Activated naive CD4-positive, alpha-beta T cell treated with anti-CD3 and anti-CD28 coated beads, Interleukin-2, amount 10 ng/mL, durations not matched to agents 7 days and 5 days (primary cell): ENCODE data around the gene TBX15.

ENCODE experiments used
- CTCF ChIA-PET: fragments of 350-600 bp; sonication (Branson Sonifier 250); formaldehyde crosslinking; loops from one replicate; lab custom pipeline; 2021; ENCODE audit warnings: antibody characterized with exemption; lab: Charles Lee
- DNase-seq: peaks from one replicate; pipeline ENCODE4 v3.0.0-alpha.2; 2020
- H3K27ac Mint-ChIP-seq: one replicate; pipeline ENCODE4 v1.8.0; 2021; ENCODE audit warnings: mild to moderate bottlenecking, moderate library complexity, mixed read lengths
- H3K27me3 Mint-ChIP-seq: one replicate; pipeline ENCODE4 v1.8.0; 2021; ENCODE audit warnings: mild to moderate bottlenecking, mixed read lengths
- H3K36me3 Mint-ChIP-seq: one replicate; pipeline ENCODE4 v1.8.0; 2021; ENCODE audit warnings: mixed read lengths
- H3K4me1 Mint-ChIP-seq: one replicate; pipeline ENCODE4 v1.8.0; 2021; ENCODE audit warnings: mixed read lengths
- H3K4me3 Mint-ChIP-seq: one replicate; pipeline ENCODE4 v1.8.0; 2021; ENCODE audit warnings: mild to moderate bottlenecking, moderate library complexity, mixed read lengths
- H3K9me3 Mint-ChIP-seq: one replicate; pipeline ENCODE4 v1.8.0; 2021; ENCODE audit warnings: mixed read lengths

The TBX15 gene

DNA sequence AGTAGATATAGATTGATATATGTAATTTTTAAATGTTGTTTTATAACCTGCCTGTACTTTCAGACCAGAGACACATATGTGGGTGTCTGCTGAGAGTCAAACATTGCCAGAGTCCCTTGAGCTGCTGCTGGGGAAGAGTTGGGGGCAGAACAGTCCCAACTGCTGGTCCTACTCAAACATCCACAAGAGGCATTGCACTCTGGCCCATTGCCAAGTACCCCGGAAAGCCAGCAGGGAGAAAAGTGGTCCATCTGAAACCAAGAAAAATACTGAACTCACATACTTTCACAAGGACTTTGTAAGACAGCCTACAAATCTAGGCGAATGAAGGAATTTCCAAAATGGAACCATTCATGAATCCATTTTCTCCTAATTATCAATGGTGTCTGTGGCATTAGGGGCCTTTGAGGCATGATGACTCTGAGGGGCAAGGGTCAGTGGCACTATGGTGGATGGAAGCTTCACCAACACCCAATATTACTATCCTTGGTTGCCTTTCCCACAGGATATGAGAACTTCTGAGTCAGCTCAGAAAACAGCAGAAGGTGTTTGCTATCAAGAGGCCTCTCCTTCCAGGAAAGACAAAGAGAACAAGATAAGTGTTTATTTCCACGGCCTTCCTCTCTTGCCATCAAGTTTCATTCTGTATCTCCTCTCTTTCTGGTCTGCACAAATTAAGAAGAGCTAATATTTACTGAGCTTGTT, 7.3 kb upstream of the TBX15 start:
- H3K4me3 Mint-ChIP-seq = no peak overlapping the region
- no peak overlapping the region for H3K27ac Mint-ChIP-seq

DNA sequence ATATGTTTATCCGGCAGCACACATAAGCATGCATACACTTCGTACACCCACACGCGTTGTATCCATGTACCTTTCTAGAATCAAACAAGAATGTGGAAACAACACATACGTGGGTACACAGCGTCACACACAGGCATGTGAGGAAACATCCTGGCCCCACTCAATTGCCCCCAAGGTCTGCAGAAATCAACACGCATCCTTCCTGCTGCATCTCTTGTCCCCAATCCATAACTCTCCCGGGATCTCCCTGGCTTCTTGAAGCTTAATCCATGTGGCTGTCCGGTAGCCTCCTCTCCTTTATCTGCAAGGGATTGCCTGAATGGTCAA, 5.5 kb upstream of the TBX15 start:
- Mint-ChIP-seq H3K27me3 (peaks cover 97% of the 10 kb centered on the region), H3K4me3 (no peak overlapping the region), H3K9me3 (no peaks in the 10 kb centered on the region), H3K36me3 (peaks cover 5% of the 10 kb centered on the region), H3K27ac (peak overlapping the region; percentile 73), H3K4me1 (no peaks in the 10 kb centered on the region)
- DNase-seq = no peak
- CTCF ChIA-PET = no interaction called here

More for the DNA sequence above, 7.3 kb upstream of the TBX15 start:
- CTCF ChIA-PET = interaction anchor here (1.2 kb wide), 1 partner anchor 13 kb away, joined by 3 read pairs; no protein-coding TSS in a partner anchor
- peaks cover 6% of the 10 kb centered on the region for H3K36me3 Mint-ChIP-seq
- no peak for DNase-seq
- no peaks in the 10 kb centered on the region for H3K9me3 Mint-ChIP-seq
- H3K27me3 Mint-ChIP-seq = peaks cover 97% of the 10 kb centered on the region
- H3K4me1 Mint-ChIP-seq = peaks cover 5% of the 10 kb centered on the region

DNA sequence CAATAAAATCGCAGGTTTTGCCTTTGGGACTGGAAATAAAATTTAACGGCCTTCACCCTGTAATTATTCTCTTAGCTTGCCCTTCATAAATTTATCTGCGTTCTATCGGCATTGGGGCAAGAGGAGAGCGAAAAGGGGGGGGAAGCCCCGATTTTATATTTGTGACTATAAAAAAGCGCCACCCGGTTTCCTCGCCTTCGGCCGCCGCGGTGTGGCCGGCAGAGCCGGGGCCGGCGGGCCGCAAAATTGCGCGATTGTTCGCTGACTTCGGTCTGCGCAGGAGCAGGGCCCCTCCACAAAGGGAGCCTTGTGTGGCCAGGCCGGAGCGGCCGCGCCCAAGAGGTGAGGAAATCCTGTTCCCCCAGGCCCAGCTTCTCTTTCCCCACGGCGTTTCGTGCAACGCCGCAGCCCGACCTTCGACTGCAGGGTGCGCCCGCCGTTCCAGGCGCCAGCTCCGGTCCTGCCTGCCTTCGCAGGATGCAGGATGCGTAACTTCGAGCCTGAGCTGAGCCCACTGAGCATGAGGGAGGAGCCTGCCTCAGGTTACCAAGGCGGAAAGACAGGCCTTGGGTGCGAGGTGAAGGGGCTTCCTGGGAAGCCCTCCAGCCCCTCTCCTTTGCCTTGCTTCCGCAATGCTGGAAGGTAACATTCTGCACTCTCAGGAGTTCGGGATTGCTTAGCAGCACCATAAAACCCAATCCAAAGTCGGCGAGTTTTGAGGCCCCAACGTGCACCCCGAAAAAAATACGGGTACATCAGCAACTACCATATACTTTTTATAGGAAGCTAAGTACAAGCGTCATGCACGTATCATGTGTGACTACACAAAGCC, 4.9 kb upstream of the TBX15 start:
- H3K4me3 Mint-ChIP-seq = no peak overlapping the region
- no peaks in the 10 kb centered on the region for H3K9me3 Mint-ChIP-seq
- H3K27me3 Mint-ChIP-seq = peaks cover 97% of the 10 kb centered on the region
- H3K27ac Mint-ChIP-seq = no peak overlapping the region
- peaks cover 5% of the 10 kb centered on the region for H3K36me3 Mint-ChIP-seq
- DNase-seq = no peak
- H3K4me1 Mint-ChIP-seq = peaks cover 2% of the 10 kb centered on the region
- CTCF ChIA-PET = no interaction called here

DNA sequence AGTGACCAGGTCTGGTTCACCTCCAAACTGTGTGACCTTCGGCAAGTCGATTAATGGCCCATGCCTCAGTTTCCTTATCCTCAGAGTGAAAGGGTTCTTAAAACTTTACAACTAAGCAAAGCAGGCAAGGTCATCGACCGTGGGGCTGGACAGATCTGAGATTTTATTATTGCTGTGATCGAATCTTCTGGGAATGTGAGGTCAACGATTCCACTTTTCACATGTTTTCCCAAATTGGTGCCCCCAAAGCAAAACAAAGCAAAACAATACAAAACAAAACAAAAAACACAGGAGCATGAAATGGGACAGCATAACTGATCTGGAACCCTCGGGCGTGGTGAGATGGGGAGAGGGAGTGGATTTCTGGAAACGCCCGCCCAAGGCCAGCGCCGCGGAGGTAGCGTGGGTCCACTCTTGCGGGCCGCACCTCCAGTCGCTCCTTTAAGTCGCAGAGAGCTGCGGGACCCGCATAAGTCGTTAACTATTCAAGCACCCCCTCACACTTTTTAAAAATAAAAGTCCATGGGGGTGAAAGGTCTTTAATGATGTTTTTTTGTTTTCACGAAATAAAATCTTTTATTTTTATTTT, 4.2 kb upstream of the TBX15 start:
- CTCF ChIA-PET = no interaction called here
- DNase-seq = no peak
- Mint-ChIP-seq H3K27ac (peak overlapping the region; percentile 68), H3K36me3 (peaks cover 5% of the 10 kb centered on the region), H3K4me3 (peak overlapping the region; percentile 10), H3K4me1 (peaks cover 2% of the 10 kb centered on the region), H3K9me3 (no peaks in the 10 kb centered on the region), H3K27me3 (peaks cover 97% of the 10 kb centered on the region)

DNA sequence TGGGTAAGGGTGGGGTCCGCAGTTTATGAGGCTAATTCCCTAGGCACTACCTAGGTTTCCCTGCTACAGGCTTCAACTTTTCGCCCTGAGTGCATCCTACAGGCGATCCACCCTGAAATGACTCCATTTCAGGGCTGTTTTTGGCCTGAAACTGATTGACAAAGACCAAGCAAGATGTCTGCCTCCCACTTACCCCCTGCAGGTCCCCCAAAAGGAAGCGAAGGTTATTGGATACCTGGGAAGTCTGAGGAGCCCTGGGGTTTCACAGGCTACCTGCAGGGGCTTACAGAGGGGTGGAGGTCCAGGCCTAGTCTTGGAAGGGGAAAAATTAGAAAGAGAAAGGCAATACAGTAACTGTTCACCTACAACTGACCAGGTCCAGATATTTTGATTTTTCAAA, 3.3 kb upstream of the TBX15 start:
- peaks cover 8% of the 10 kb centered on the region for H3K4me1 Mint-ChIP-seq
- CTCF ChIA-PET = interaction anchor here (1.6 kb wide), 1 partner anchor 17 kb away, joined by 7 read pairs; no protein-coding TSS in a partner anchor
- no peak overlapping the region for H3K27ac Mint-ChIP-seq
- H3K4me3 Mint-ChIP-seq = peak overlapping the region; percentile 3
- peaks cover 97% of the 10 kb centered on the region for H3K27me3 Mint-ChIP-seq
- peaks cover 2% of the 10 kb centered on the region for H3K9me3 Mint-ChIP-seq
- H3K36me3 Mint-ChIP-seq = peaks cover 12% of the 10 kb centered on the region
- DNase-seq = no peak

DNA sequence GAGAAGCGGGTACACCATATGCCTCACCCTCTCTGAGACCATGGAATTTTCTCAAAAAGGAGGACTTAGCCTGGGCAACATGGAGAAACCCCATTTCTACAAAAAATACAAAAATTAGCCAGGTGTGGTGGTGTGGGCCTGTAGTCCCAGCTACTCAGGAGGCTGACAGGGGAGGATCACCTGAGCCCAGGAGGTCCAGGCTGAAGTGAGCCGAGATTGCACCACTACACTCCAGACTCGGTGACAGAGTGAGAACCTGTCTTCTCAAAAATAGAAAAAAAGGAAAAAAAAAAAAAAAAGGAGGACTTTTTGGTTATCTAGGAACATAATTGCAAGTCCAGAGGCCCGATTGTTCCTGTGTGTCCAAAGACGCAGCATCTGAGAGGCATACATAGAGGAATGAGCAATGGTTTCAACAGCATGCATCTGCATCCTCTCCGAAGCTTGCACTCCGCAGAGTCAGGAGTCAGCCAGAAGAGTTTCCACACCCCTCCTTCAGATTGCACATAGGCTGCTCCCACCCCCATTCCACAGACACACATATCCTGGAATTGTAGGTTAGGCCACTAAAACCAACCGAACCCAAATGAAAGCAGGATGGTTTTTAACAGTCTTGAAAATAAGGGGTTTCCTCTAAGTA, 2.5 kb upstream of the TBX15 start:
- no peak for DNase-seq
- Mint-ChIP-seq H3K27ac (peak overlapping the region; percentile 9), H3K9me3 (peaks cover 2% of the 10 kb centered on the region), H3K36me3 (peaks cover 14% of the 10 kb centered on the region), H3K4me3 (no peak overlapping the region), H3K4me1 (peaks cover 8% of the 10 kb centered on the region), H3K27me3 (peaks cover 98% of the 10 kb centered on the region)
- CTCF ChIA-PET = interaction anchor here (1.1 to 1.6 kb wide), 2 partner anchors 16 to 18 kb away, joined by 4 to 7 read pairs; no protein-coding TSS in a partner anchor

DNA sequence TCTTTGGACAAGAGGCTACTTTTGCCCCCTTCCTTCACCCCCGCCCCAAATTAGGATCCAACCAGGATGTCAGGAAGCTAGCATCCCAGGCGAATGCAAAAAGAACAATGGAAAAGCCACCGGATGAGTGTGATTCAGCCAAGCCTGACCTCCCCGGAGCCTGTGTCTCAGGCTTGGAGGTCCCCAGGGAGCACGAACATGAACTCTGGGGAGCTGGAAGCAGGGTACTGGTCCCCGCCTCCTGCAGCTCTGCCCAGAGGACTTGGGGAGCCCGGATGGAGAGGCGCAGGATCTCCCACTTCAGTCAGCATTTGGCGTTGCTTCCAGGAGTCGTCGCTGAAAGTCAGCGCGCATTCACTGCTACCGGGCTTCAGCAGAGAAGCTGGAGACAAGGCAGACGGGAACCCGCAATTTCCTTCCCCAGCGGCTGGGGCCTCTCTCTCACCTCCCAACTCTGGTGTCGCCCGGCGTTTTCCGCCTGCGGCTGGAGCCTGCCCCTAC, 1.8 kb upstream of the TBX15 start:
- no peak for DNase-seq
- H3K36me3 Mint-ChIP-seq = peaks cover 20% of the 10 kb centered on the region
- H3K27me3 Mint-ChIP-seq = peaks cover 98% of the 10 kb centered on the region
- peak overlapping the region; percentile 33 for H3K27ac Mint-ChIP-seq
- peaks cover 9% of the 10 kb centered on the region for H3K4me1 Mint-ChIP-seq
- CTCF ChIA-PET = interaction anchor here (0.9 to 1.6 kb wide), 3 partner anchors 13 to 18 kb away, joined by 3 to 7 read pairs (median 4); no protein-coding TSS in a partner anchor
- no peak overlapping the region for H3K4me3 Mint-ChIP-seq
- peaks cover 2% of the 10 kb centered on the region for H3K9me3 Mint-ChIP-seq

DNA sequence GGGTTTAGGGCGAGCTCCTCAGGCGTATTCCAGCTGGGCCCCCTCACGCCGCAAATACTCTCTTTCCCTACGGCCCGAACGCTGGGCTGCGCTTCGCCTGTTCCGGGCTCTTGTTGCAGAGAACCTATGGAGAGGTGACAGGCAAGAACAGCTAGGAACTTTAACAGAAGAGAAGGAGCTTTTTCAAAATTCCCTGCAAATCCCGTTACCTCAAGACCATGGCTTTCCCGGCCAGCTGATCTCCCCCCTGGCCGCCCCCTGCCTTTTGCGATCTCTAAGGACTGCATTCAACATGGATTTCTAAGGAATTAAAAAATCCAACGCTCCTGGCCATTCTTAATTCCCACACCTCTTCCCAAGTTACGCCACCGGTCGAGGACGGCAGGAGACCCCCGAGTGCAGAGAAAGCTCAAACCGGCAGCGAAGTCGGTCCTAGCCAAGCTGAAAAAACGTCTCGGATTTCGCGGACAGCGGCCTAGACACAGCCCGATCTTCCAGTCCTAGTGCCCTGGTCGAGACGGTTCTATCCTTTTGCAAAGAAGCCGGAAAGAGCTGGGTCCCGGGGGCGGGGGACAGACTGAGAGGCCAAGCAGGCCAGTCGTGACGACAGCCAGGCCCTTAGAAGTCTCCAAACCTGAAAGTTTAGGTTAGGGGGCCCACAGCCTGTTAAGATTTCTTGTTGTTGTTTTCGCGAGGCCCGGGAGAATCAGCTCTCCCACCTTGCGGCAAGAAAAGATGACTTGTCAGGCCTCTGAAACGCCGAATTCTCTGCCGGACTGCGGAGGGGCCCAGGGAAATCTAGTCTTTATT, 1.1 kb upstream of the TBX15 start:
- Mint-ChIP-seq H3K36me3 (peaks cover 23% of the 10 kb centered on the region), H3K4me1 (peaks cover 13% of the 10 kb centered on the region), H3K27me3 (peaks cover 98% of the 10 kb centered on the region), H3K4me3 (peak overlapping the region; percentile 18), H3K9me3 (peaks cover 2% of the 10 kb centered on the region), H3K27ac (peak overlapping the region; percentile 67)
- no peak for DNase-seq
- CTCF ChIA-PET = interaction anchor here (0.9 to 1.1 kb wide), 2 partner anchors 13 to 17 kb away, joined by 3 to 4 read pairs; no protein-coding TSS in a partner anchor

DNA sequence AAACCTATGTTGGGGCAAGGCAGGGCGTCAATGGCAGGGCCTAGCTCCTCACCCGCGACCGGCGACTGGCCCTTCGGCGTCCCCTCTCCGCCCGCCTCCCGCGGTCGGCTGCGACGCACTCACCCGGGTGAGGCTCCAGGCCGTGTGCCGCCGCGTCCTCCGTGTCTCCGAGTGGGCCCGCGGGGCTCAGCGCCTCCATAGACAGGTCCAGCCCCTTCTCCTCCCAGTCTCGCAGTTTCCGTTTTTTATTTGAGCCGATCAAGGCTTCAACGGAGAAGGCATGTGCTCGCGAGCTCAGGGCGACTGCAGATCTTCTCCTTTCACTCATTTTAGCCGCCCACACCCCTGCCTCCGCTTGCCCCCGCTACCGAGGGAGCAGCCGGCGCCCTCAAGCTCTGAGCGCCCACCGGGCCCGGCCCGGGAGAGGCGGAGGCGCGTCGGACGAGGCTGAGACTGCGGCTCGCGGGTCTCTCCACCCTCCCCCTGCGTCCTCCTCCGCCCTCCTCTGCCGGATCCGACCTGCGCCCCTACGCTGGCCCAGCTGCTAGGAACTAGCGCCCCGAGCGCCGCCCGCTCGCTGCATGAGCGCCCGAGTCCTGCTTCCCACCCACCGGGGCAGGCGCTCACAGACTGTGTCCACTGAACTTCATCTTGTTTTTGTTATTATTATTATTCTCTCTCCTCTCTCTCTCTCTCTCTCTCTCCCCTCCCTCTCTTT, 516 bp downstream of the TBX15 start:
- Mint-ChIP-seq H3K4me1 (peaks cover 16% of the 10 kb centered on the region), H3K9me3 (peaks cover 8% of the 10 kb centered on the region), H3K27ac (no peak overlapping the region), H3K27me3 (peaks cover 100% of the 10 kb centered on the region), H3K4me3 (no peak overlapping the region), H3K36me3 (peaks cover 33% of the 10 kb centered on the region)
- no peak for DNase-seq
- CTCF ChIA-PET = interaction anchor here (1.1 kb wide), 1 partner anchor 17 kb away, joined by 3 read pairs; no protein-coding TSS in a partner anchor

DNA sequence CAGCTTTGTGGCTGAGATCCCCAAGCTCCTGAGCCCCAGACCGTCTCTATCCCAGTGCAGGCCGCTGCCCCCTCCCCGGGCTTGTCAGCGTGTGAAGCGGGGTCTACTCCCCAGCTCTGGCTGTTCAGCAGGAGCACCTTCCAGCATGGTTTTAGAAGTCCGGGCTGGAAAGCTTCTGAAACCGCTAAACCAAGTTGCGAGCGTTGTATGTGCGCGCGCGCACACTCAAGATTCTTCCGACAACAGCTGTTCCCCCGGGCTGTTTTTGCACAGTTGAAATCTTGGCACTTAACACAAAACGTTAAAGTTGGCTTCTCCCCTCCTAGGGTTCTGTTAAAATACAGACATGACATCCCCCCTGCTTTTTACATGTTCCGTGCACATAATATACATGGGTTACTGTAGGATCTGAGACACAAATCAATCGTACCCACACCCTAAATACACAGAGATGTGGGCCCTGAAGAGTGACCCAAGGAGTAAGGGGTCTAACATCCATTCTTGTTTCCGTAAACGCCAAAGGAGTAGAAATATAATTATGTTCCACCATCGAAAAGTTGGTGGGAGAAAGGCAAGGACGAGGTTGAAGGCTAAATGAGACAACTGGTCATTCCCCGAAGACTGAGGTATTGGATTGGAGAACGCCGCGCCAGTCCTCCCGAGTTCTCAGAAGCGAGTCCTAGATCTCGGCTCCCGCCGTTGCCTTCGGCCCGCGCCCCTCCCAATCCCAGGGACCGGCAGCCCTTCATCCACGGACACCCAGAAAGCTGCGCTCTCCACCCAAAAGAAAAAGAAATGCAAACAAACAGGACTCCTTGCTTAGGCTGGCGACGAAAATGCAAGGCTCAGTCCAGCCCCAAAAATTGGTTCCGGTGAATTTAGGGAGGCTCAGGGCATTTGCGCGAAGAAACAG, 1.3 kb downstream of the TBX15 start:
- H3K9me3 Mint-ChIP-seq = peaks cover 8% of the 10 kb centered on the region
- peak overlapping the region; percentile 47 for H3K4me3 Mint-ChIP-seq

DNA sequence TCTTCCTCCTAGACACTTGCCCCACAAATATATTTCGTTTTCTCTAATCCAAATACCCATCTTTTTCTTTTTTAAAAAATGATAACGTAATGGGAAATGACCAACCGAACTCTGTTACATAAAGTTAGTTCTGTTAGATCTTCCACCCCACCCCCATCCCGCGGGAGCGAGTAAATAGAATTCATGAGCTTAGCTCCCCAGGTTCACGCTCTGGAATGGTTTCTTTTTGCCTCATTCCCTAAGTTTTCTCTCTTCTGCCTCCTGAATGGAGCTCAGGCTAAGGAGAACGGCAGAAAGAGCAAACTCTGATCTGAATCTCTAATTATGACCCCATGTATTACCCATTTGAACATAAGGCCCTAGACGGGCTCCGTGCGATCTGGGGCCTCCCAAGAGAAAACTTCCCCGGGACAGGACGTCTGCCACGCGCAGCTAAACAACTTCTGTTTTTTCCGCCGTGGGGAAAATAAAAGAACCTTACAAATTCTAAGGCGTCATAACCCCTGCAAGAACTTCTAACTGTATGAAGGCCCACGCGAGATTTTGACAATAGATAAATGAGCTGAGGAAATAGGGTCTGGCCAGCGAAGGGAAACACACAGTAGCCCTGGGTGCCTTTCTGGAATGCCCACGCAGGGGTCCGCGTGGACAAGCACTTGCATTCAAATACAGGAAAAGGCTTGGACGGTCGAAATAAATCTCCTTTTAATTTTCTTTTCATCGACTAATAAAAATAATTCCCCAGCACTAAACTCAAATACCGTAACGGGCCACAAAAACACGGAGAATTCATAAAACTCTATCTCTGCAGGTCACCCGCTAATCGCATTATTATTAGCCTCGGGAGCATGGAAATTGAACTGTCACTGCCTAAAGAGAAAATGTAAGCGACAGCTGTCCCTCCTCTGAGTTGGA, 2.2 kb downstream of the TBX15 start:
- peaks cover 97% of the 10 kb centered on the region for H3K27me3 Mint-ChIP-seq
- H3K27ac Mint-ChIP-seq = peak overlapping the region; percentile 81
- H3K36me3 Mint-ChIP-seq = peaks cover 27% of the 10 kb centered on the region
- H3K4me1 Mint-ChIP-seq = peaks cover 16% of the 10 kb centered on the region
- no peak overlapping the region for H3K4me3 Mint-ChIP-seq
- CTCF ChIA-PET = interaction anchor here (0.8 to 1.7 kb wide), 2 partner anchors 14 to 22 kb away, joined by 3 to 5 read pairs; no protein-coding TSS in a partner anchor
- no peak for DNase-seq
- H3K9me3 Mint-ChIP-seq = peaks cover 8% of the 10 kb centered on the region

More for the DNA sequence above, 1.3 kb downstream of the TBX15 start:
- Mint-ChIP-seq H3K4me1 (peaks cover 16% of the 10 kb centered on the region), H3K36me3 (peaks cover 27% of the 10 kb centered on the region), H3K27ac (peak overlapping the region; percentile 75), H3K27me3 (peaks cover 97% of the 10 kb centered on the region)
- DNase-seq = no peak
- CTCF ChIA-PET = interaction anchor here (1.1 kb wide), 1 partner anchor 18 kb away, joined by 3 read pairs; no protein-coding TSS in a partner anchor
